Keratinocyte (primary cell): ENCODE measurements around the gene XRRA1. TPM values are rescaled to one million over a fixed set of nuclear protein-coding genes. Genes with fewer than 3 reads are reported as not detected.

Experiments used
- DNase-seq: peaks from one replicate; pipeline ENCODE4 v3.0.0-alpha.2; 2011; ENCODE audit warnings: low read depth, missing footprints, low spot score
- FAIRE-seq: peaks from 2 replicates; lab custom pipeline; 2011; peaks lifted over from hg19 to GRCh38; lab: Jason Lieb, UNC
- H2AFZ ChIP-seq: 2 replicates; pipeline ENCODE4 v1.6.0; 2012; ENCODE audit warnings: low read length, control low read depth, inconsistent platforms; ENCODE audit not compliant: control insufficient read depth
- H3K27ac ChIP-seq: 2 replicates; pipeline ENCODE4 v1.5.1; 2011; ENCODE audit warnings: low read length; ENCODE audit not compliant: control insufficient read depth, insufficient read depth
- H3K27me3 ChIP-seq: 3 replicates; pipeline ENCODE4 v1.6.0; 2011; ENCODE audit warnings: low read length; ENCODE audit not compliant: control insufficient read depth, insufficient read depth; ENCODE audit errors: extremely low read depth
- H3K36me3 ChIP-seq, 2 experiments: 2 replicates in 1 of 2; 3 replicates in 1 of 2; pipeline ENCODE4 v1.5.1; 2011; ENCODE audit warnings: low read length in 2 of 2, mild to moderate bottlenecking in 1 of 2; ENCODE audit not compliant: control insufficient read depth in 2 of 2, insufficient read depth in 2 of 2; ENCODE audit errors: extremely low read depth in 1 of 2
- H3K4me1 ChIP-seq: 3 replicates; pipeline ENCODE4 v1.5.1; 2011; ENCODE audit warnings: low read length; ENCODE audit not compliant: control insufficient read depth, insufficient read depth; ENCODE audit errors: extremely low read depth
- H3K4me2 ChIP-seq: 3 replicates; pipeline ENCODE4 v1.6.0; 2011; ENCODE audit warnings: low read depth, low read length; ENCODE audit not compliant: control insufficient read depth, insufficient read depth; ENCODE audit errors: extremely low read depth
- H3K4me3 ChIP-seq, 3 experiments: fragments of 200-600 bp in 1 of 3; sonication (generic) in 1 of 3; 2 replicates in 2 of 3; 3 replicates in 1 of 3; pipeline ENCODE4 v1.5.1; 2011 to 2016; ENCODE audit warnings: low read length in 3 of 3, mild to moderate bottlenecking in 3 of 3, control low read depth in 2 of 3, inconsistent platforms in 1 of 3, low read depth in 1 of 3, mixed read lengths in 1 of 3, mixed run types in 1 of 3, moderate library complexity in 1 of 3; ENCODE audit not compliant: control insufficient read depth in 2 of 3, insufficient read depth in 2 of 3; ENCODE audit errors: extremely low read depth in 1 of 3
- H3K79me2 ChIP-seq: 2 replicates; pipeline ENCODE4 v1.6.0; 2012; ENCODE audit warnings: low read length; ENCODE audit not compliant: control insufficient read depth, insufficient read depth
- H3K9ac ChIP-seq: 3 replicates; pipeline ENCODE4 v1.6.0; 2011; ENCODE audit warnings: low read length; ENCODE audit not compliant: control insufficient read depth, insufficient read depth; ENCODE audit errors: extremely low read depth
- H3K9me1 ChIP-seq: 3 replicates; pipeline ENCODE4 v1.6.0; 2011; ENCODE audit warnings: low read length; ENCODE audit not compliant: control insufficient read depth, insufficient read depth; ENCODE audit errors: extremely low read depth
- H3K9me3 ChIP-seq: 2 replicates; pipeline ENCODE4 v1.5.1; 2012; ENCODE audit warnings: low read depth, low read length; ENCODE audit not compliant: control insufficient read depth
- H4K20me1 ChIP-seq: 3 replicates; pipeline ENCODE4 v1.6.0; 2011; ENCODE audit warnings: low read length; ENCODE audit not compliant: control insufficient read depth, insufficient read depth; ENCODE audit errors: extremely low read depth
- EZH2 ChIP-seq: IDR thresholded peaks from one replicate; pipeline ENCODE4 v1.6.1; 2012; ENCODE audit warnings: inconsistent platforms, mild to moderate bottlenecking, low read length, moderate library complexity
- dilution Hi-C: fragments of 300-500 bp; cut with MboI; formaldehyde crosslinking; loops from one replicate; pipeline ENCODE4 v1.7.0; 2020; ENCODE audit warnings: low sequenced_read_pairs; ENCODE audit not compliant: extremely low pct_ligation_motif_present
- polyA plus RNA-seq, 5 experiments: library from polyadenylated mRNA; depleted of rRNA in 3 of 5; stranded (reverse) in 3 of 5; stranded (forward) in 1 of 5; unstranded in 1 of 5; fragments of >200 nt; gene quantifications; 1 replicate in 1 of 5; 2 replicates in 3 of 5; 3 replicates in 1 of 5; pipeline versions ENCODE4 v1.2.1 to v1.2.3, GENCODE V29; 2011 to 2012; ENCODE audit warnings: missing spikeins in 2 of 5, low read depth in 1 of 5, low replicate concordance in 1 of 5
- small RNA-seq, 3 experiments: library from RNA; depleted of rRNA; stranded (forward); fragments of <200 nt; gene quantifications; one replicate each; pipeline ENCODE3, GENCODE V24; 2012; ENCODE audit warnings: low read depth in 3 of 3, low replicate concordance in 1 of 3; ENCODE audit not compliant: insufficient read length in 3 of 3
- TF ChIP-seq, protein P1 (sequence below), 3 experiments: IDR thresholded peaks in 1 of 3; conservative IDR thresholded peaks in 1 of 3; optimal IDR thresholded peaks in 1 of 3; 2 replicates in 2 of 3; 3 replicates in 1 of 3; pipeline versions ENCODE3 to v1.5.1; 2011; ENCODE audit warnings: low read length in 3 of 3, mild to moderate bottlenecking in 3 of 3, moderate library complexity in 2 of 3, control low read depth in 1 of 3, inconsistent platforms in 1 of 3; ENCODE audit not compliant: insufficient read depth in 2 of 3; ENCODE audit errors: extremely low read depth in 1 of 3

Gene XRRA1
- polyA plus RNA-seq, 1 donor (not counting 4 experiments of a cell fraction or from before 2014, with no cell fraction given), result 9.1 TPM

DNA sequence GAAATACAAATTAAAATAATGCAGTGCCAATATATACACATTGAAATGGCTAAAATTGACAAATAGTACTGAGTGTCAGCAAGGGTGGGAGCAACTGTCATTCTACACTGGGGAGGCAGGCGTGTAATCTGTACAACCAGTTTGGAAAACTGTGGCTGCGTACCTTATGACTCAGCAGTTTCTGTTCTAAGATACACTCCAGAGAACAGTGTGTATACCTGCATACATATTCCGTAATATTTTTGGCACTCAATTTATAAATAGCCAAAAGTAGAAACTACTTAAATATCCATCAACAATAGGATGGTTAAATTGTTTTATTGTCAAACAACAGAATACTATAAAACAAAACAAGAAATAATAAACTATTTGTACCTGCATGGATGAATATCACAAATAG, 142.6 kb downstream of the XRRA1 start:
- H3K4me2 ChIP-seq, result no peak overlapping the region
- H3K4me3 ChIP-seq, result no peak overlapping the region
- no peaks in the 10 kb centered on the region for H3K4me1 ChIP-seq
- no peaks in the 10 kb centered on the region for H4K20me1 ChIP-seq
- H3K9me1 ChIP-seq, result peaks cover 2% of the 10 kb centered on the region
- no peak for TF ChIP-seq EZH2
- H3K36me3 ChIP-seq, result peaks cover 0 to 3% of the 10 kb centered on the region in 2 experiments
- no peak for DNase-seq
- no peak overlapping the region for H2AFZ ChIP-seq
- no peak overlapping the region for H3K9ac ChIP-seq
- H3K27ac ChIP-seq, result no peak overlapping the region
- dilution Hi-C loops, result no loop called here
- H3K27me3 ChIP-seq, result no peaks in the 10 kb centered on the region
- FAIRE-seq, result no peak
- peaks cover 36% of the 10 kb centered on the region for H3K79me2 ChIP-seq
- no peaks in the 10 kb centered on the region for H3K9me3 ChIP-seq

DNA sequence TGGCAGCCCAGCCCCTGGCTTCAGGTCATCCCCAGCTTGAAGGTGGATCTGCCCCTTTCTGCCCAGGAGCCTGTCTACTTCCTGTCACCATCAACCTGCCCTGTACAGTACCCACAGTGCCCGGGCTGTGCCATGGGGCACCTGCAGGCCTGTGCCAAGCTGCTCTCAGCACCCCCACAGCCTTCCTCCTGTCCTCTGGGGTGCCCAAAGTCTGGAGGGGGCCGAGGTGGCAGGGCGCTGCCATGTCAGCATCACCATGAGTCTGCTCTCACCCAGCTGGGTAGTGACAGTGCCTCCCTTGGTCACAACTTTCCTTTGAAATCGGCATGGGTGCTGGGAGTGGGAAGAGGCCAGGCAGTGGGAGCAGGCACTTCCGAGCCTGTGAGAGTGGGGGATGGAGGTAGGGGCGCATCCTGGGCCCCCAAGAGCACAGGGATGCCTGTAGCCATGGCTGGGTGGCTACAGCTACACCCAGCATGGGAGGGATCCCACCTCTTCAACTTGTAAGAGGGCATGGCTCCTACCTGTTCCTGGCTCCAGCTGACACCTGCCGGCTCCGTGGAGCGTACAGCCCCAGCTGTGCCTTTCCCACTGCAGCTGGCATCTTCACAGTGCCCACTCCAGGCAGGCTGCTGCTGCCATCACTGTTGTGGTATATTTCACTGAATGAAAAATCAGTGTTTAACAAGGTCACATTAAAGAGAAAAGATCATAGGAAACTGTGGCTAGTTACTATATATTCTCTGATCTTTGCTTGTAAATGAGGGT, 157.4 kb downstream of the XRRA1 start:
- H2AFZ ChIP-seq, result no peak overlapping the region
- no peak overlapping the region for H3K9ac ChIP-seq
- no peaks in the 10 kb centered on the region for H4K20me1 ChIP-seq
- peaks cover 5 to 17% of the 10 kb centered on the region in 2 experiments for H3K36me3 ChIP-seq
- no peak overlapping the region for H3K4me2 ChIP-seq
- H3K4me1 ChIP-seq, result no peaks in the 10 kb centered on the region
- H3K27me3 ChIP-seq, result no peaks in the 10 kb centered on the region
- H3K4me3 ChIP-seq, result no peak overlapping the region
- H3K79me2 ChIP-seq, result peaks cover 10% of the 10 kb centered on the region
- no peak for FAIRE-seq
- dilution Hi-C loops, result no loop called here
- no peak for DNase-seq
- H3K27ac ChIP-seq, result no peak overlapping the region
- TF ChIP-seq EZH2, result no peak
- TF ChIP-seq, protein P1, sequence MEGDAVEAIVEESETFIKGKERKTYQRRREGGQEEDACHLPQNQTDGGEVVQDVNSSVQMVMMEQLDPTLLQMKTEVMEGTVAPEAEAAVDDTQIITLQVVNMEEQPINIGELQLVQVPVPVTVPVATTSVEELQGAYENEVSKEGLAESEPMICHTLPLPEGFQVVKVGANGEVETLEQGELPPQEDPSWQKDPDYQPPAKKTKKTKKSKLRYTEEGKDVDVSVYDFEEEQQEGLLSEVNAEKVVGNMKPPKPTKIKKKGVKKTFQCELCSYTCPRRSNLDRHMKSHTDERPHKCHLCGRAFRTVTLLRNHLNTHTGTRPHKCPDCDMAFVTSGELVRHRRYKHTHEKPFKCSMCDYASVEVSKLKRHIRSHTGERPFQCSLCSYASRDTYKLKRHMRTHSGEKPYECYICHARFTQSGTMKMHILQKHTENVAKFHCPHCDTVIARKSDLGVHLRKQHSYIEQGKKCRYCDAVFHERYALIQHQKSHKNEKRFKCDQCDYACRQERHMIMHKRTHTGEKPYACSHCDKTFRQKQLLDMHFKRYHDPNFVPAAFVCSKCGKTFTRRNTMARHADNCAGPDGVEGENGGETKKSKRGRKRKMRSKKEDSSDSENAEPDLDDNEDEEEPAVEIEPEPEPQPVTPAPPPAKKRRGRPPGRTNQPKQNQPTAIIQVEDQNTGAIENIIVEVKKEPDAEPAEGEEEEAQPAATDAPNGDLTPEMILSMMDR (optimal IDR thresholded peaks at IDR 0.05 in 1 of 3, IDR thresholded peaks at IDR 0.05 in 1 of 3, conservative IDR thresholded peaks at IDR 0.05 in 1 of 3; ENCODE audit: extremely low read depth in 1 of 3, insufficient read depth in 2 of 3, low read length in 3 of 3), result no peak
- H3K9me1 ChIP-seq, result no peaks in the 10 kb centered on the region
- no peaks in the 10 kb centered on the region for H3K9me3 ChIP-seq

Small RNA genes within 50 kb of the gene (small RNA-seq; reads per million reads assigned to genes)
- gene RN7SL239P, result 0 reads per million in 3 experiments
- gene RNU6-216P, result 0 reads per million in 3 experiments

Other genes starting within 250 kb of the XRRA1 start
- gene CHRDL2, start 217.7 kb downstream of the XRRA1 start, polyA plus RNA-seq, result not detected in 3 replicates
- 6.2 to 9.2 TPM (median 8.9 TPM) in 3 replicates for gene RNF169, start 200.2 kb downstream of the XRRA1 start, polyA plus RNA-seq
- 58.2 to 207 TPM (median 104 TPM) in 3 replicates for gene SPCS2, start 175 bp upstream of the XRRA1 start, polyA plus RNA-seq
- 7.1 to 10.2 TPM (median 8.2 TPM) in 3 replicates for gene NEU3, start 39.8 kb upstream of the XRRA1 start, polyA plus RNA-seq
- not detected in 3 replicates for gene OR2AT4, start 147.8 kb upstream of the XRRA1 start, polyA plus RNA-seq
- gene SLCO2B1, start 202.0 kb upstream of the XRRA1 start, polyA plus RNA-seq, result 0.03 TPM in 1 of 3 replicates, not detected in the others